PC-3 (cell line): ENCODE data around the gene SLC25A23.

Source experiments
- EZH2 ChIP-seq: fragments of 300-600 bp; sonication (generic); IDR thresholded peaks from one replicate; pipeline ENCODE4 v1.6.1; 2017; ENCODE audit warnings: antibody characterized with exemption, mild to moderate bottlenecking, low read length; ENCODE audit not compliant: unreplicated experiment
- EZH2phosphoT487 ChIP-seq: fragments of 300-600 bp; sonication (generic); IDR thresholded peaks from 2 replicates; pipeline ENCODE4 v1.6.1; 2018; ENCODE audit warnings: mild to moderate bottlenecking, antibody characterized with exemption, low read length, borderline replicate concordance
- TF ChIP-seq, protein P1 (sequence below): fragments of 300-600 bp; sonication (generic); conservative IDR thresholded peaks from 2 replicates; pipeline ENCODE4 v1.5.1; 2017; ENCODE audit warnings: antibody characterized with exemption, low read depth, mild to moderate bottlenecking, low read length

DNA sequence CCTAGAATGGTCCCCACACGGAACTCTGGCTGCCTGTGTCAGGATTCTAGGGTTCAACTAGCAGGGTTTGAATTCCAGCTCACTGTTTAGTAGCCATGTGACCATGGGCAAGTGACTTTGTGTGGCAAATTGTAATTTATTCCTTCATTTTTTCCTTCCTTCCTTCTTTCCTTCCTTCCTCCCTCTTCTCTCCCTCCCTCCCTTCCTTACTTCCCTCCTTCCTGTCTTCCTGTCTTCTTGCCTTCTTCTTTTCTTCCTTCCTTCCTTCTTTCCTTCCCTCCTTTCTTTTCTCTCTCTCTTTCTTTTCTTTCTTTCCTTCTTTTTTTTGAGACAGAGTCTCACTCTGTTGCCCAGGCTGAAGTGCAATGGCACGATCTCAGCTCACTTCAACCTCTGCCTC, 30.5 kb upstream of the SLC25A23 start:
- TF ChIP-seq, protein P1, sequence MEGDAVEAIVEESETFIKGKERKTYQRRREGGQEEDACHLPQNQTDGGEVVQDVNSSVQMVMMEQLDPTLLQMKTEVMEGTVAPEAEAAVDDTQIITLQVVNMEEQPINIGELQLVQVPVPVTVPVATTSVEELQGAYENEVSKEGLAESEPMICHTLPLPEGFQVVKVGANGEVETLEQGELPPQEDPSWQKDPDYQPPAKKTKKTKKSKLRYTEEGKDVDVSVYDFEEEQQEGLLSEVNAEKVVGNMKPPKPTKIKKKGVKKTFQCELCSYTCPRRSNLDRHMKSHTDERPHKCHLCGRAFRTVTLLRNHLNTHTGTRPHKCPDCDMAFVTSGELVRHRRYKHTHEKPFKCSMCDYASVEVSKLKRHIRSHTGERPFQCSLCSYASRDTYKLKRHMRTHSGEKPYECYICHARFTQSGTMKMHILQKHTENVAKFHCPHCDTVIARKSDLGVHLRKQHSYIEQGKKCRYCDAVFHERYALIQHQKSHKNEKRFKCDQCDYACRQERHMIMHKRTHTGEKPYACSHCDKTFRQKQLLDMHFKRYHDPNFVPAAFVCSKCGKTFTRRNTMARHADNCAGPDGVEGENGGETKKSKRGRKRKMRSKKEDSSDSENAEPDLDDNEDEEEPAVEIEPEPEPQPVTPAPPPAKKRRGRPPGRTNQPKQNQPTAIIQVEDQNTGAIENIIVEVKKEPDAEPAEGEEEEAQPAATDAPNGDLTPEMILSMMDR: no peak
- no peak for TF ChIP-seq EZH2phosphoT487
- TF ChIP-seq EZH2: no peak
